Right lobe of liver (tissue), 6 donors: ENCODE results near the gene CDH13. TPM values are rescaled to one million over a fixed set of nuclear protein-coding genes. Genes with fewer than 3 reads are reported as not detected.
A peak's percentile ranks its signal among the peaks of the same experiment; 100 is the strongest.

ENCODE experiments used
- ATAC-seq, 4 donors: fragments of 200-7000 bp; cut with Tn5 transposase; one replicate each; pipeline ENCODE4 v1.9.1; 2020; ENCODE audit warnings: mild to moderate bottlenecking in 4 of 4, moderate library complexity in 4 of 4
- DNase-seq, 3 donors: peaks; one replicate each; pipeline ENCODE4 v3.0.0-alpha.2; 2020
- H3K27ac ChIP-seq, 3 donors: fragments of 200-600 bp; one replicate each; pipeline ENCODE4 v1.8.0; 2022
- H3K27me3 ChIP-seq, 2 donors: fragments of 200-600 bp; one replicate each; pipeline ENCODE4 v1.8.0; 2022
- H3K36me3 ChIP-seq, 4 donors: fragments of 200-600 bp; sonication (generic) in 1 of 4; one replicate each; pipeline versions ENCODE4 v1.5.1 to v1.8.0; 2017 to 2022; ENCODE audit warnings: control low read depth in 1 of 4
- H3K4me1 ChIP-seq, 4 donors: fragments of 200-600 bp; sonication (generic) in 1 of 4; one replicate each; pipeline versions ENCODE4 v1.5.1 to v1.8.0; 2017 to 2022; ENCODE audit warnings: control low read depth in 1 of 4
- H3K4me3 ChIP-seq, 3 donors: fragments of 200-600 bp; one replicate each; pipeline ENCODE4 v1.8.0; 2022
- H3K9me3 ChIP-seq, 4 donors: fragments of 200-600 bp; sonication (generic) in 1 of 4; one replicate each; pipeline versions ENCODE4 v1.5.1 to v1.8.0; 2017 to 2022; ENCODE audit warnings: control low read depth in 1 of 4
- CTCF ChIP-seq, 4 donors: fragments of 200-600 bp in 3 of 4; fragments of 450-650 bp in 1 of 4; IDR thresholded peaks; one replicate each; pipeline versions ENCODE4 v1.5.1 to v1.8.0; 2016 to 2022; ENCODE audit warnings: antibody characterized with exemption in 4 of 4, mild to moderate bottlenecking in 2 of 4
- POLR2A ChIP-seq: fragments of 450-650 bp; IDR thresholded peaks from one replicate; pipeline ENCODE4 v1.6.1; 2017; ENCODE audit warnings: antibody characterized with exemption, mild to moderate bottlenecking
- WGBS: methylation state at CpG from one replicate; pipeline ENCODE4 v1.1.6; 2018; ENCODE audit warnings: low coverage, low lambda C conversion rate; ENCODE audit not compliant: insufficient coverage; ENCODE audit errors: missing lambda C conversion rate; 5-methylcytosine and 5-hydroxymethylcytosine counted together
- intact Hi-C, 2 donors: fragments of 100-400 bp; cut with DNase I; formaldehyde crosslinking; loops; one replicate each; pipeline versions ENCODE4 v1.11.2 to v1.14.1; 2022
- total RNA-seq, 6 experiments: library from RNA; depleted of rRNA in 2 of 6; stranded (reverse); fragments of >200 nt in 2 of 6; fragmentation: NEBNext Ultra II Directional in 3 of 6; extraction: Animal tissue kit (Norgen Biotek cat#: 25700) in 3 of 6; gene quantifications; one replicate each; pipeline versions ENCODE4 v1.1.0 to v1.2.4, GENCODE V29; 2016 to 2023
- donor health status: DM: no; HTN: yes; CAD: no.
- donor health status: DM: no; HTN: no; CAD: no.
- donor health status: DM: no; HTN: no; CAD: no.
- donor health status: DM: no; HTN: yes; CAD: no.
- donor health status: DM: no; HTN: yes; CAD: no.

CDH13 gene
- total RNA-seq, 6 experiments from 2014 or later = 0.13 to 4.6 (median 0.49) TPM

- H3K4me1 ChIP-seq = no peaks in the 10 kb centered on the region
- ATAC-seq (no peak), DNase-seq (no peak)
- no peaks in the 10 kb centered on the region for H3K36me3 ChIP-seq
- H3K27ac ChIP-seq = no peak overlapping the region
- no peak overlapping the region for H3K4me3 ChIP-seq
- WGBS = 38% methylated on average over 2 of the region's 2 CpGs
- H3K9me3 ChIP-seq = no peaks in the 10 kb centered on the region
- no peaks in the 10 kb centered on the region for H3K27me3 ChIP-seq
- TF ChIP-seq POLR2A (no peak), CTCF (IDR thresholded peaks at IDR 0.05) (no peak)
- intact Hi-C loops = no loop called here
These were observed 777.0 kb downstream of the CDH13 start for GRCh38 chr16:83403761-83404160.

GRCh38 chr16:83404261-83404660 is 777.5 kb downstream of the CDH13 start:
- Histone ChIP-seq H3K9me3 (no peaks in the 10 kb centered on the region), H3K4me3 (no peak overlapping the region), H3K27ac (no peak overlapping the region), H3K36me3 (no peaks in the 10 kb centered on the region), H3K4me1 (no peaks in the 10 kb centered on the region), H3K27me3 (no peaks in the 10 kb centered on the region)
- intact Hi-C loops = no loop called here
- ATAC-seq = no peak
- TF ChIP-seq CTCF (IDR thresholded peaks at IDR 0.05) (no peak), POLR2A (no peak)
- no peak for DNase-seq
- WGBS = 62% methylated on average over 3 of the region's 3 CpGs

GRCh38 chr16:83407928-83408327 is 781.2 kb downstream of the CDH13 start:
- H3K4me3 ChIP-seq = no peak overlapping the region
- no peaks in the 10 kb centered on the region for H3K36me3 ChIP-seq
- DNase-seq (no peak), ATAC-seq (no peak)
- H3K9me3 ChIP-seq = no peaks in the 10 kb centered on the region
- H3K27ac ChIP-seq = no peak overlapping the region
- no peaks in the 10 kb centered on the region for H3K4me1 ChIP-seq
- intact Hi-C loops = no loop called here
- no peak for TF ChIP-seq POLR2A
- 40% methylated on average over 5 of the region's 5 CpGs for WGBS
- H3K27me3 ChIP-seq = no peaks in the 10 kb centered on the region

- WGBS = no CpG with 5 or more reads among the region's 3 CpGs
- H3K27me3 ChIP-seq = no peaks in the 10 kb centered on the region
- ATAC-seq (peak in 3 of 4 donors; percentile 23 to 66 (median 53)), DNase-seq (no peak)
- H3K27ac ChIP-seq = no peak overlapping the region
- intact Hi-C loops = no loop called here
- H3K9me3 ChIP-seq = no peaks in the 10 kb centered on the region
- no peaks in the 10 kb centered on the region for H3K36me3 ChIP-seq
- TF ChIP-seq POLR2A (no peak), CTCF (IDR thresholded peaks at IDR 0.05) (no peak)
- H3K4me3 ChIP-seq = no peak overlapping the region
- H3K4me1 ChIP-seq = no peaks in the 10 kb centered on the region
These were observed 782.6 kb downstream of the CDH13 start for GRCh38 chr16:83409347-83409746.

GRCh38 chr16:83418565-83418964 is 791.8 kb downstream of the CDH13 start:
- no peaks in the 10 kb centered on the region for H3K9me3 ChIP-seq
- H3K27ac ChIP-seq = no peak overlapping the region
- H3K36me3 ChIP-seq = no peaks in the 10 kb centered on the region
- no peak for ATAC-seq
- H3K4me1 ChIP-seq = no peaks in the 10 kb centered on the region
- no peak for DNase-seq
- intact Hi-C loops = no loop called here
- TF ChIP-seq POLR2A (no peak), CTCF (IDR thresholded peaks at IDR 0.05) (no peak)
- H3K4me3 ChIP-seq = no peak overlapping the region
- 44% methylated on average over 1 of the region's 1 CpG for WGBS
- H3K27me3 ChIP-seq = no peaks in the 10 kb centered on the region
